HepG2 (cell line): Measurements from ENCODE around the gene TRIM25. TPM values are rescaled to one million over a fixed set of nuclear protein-coding genes. Genes with fewer than 3 reads are reported as not detected.
A peak's percentile ranks its signal among the peaks of the same experiment; 100 is the strongest.

Experiments
- CENPX ChIP-seq: sonication (generic); formaldehyde crosslinking; IDR thresholded peaks from 2 replicates; pipeline ENCODE4 v1.9.0; 2021; ENCODE audit warnings: mild to moderate bottlenecking, missing genetic modification reagents, moderate library complexity
- HOXA7 ChIP-seq: sonication (generic); formaldehyde crosslinking; IDR thresholded peaks from 2 replicates; pipeline ENCODE4 v1.8.1; 2022; ENCODE audit warnings: mild to moderate bottlenecking, missing genetic modification reagents, moderate library complexity
- KLF16 ChIP-seq, 2 experiments: sonication (generic) in 1 of 2; formaldehyde crosslinking in 1 of 2; IDR thresholded peaks; 2 replicates each; pipeline versions ENCODE4 v1.6.1 to v1.8.0; 2016 to 2023; ENCODE audit warnings: missing genetic modification reagents in 2 of 2, missing compliant biosample characterization in 1 of 2
- MEIS1 ChIP-seq: sonication (generic); formaldehyde crosslinking; IDR thresholded peaks from 2 replicates; pipeline ENCODE4 v1.9.0; 2021; ENCODE audit warnings: mild to moderate bottlenecking, missing genetic modification reagents, moderate library complexity, borderline replicate concordance
- MTA3 ChIP-seq: sonication (generic); formaldehyde crosslinking; IDR thresholded peaks from 2 replicates; pipeline ENCODE4 v1.4.0; 2020; ENCODE audit warnings: missing genetic modification reagents
- NFIB ChIP-seq: sonication (generic); formaldehyde crosslinking; IDR thresholded peaks from 2 replicates; pipeline ENCODE4 v1.9.0; 2021; ENCODE audit warnings: missing genetic modification reagents, mild to moderate bottlenecking, borderline replicate concordance
- NONO ChIP-seq, 2 experiments: fragments of 450-650 bp in 1 of 2; sonication (generic) in 1 of 2; formaldehyde crosslinking in 1 of 2; IDR thresholded peaks in 1 of 2; conservative IDR thresholded peaks in 1 of 2; 2 replicates each; pipeline versions ENCODE4 v1.6.1 to v1.8.0; 2017 to 2022; ENCODE audit warnings: mild to moderate bottlenecking in 1 of 2, missing genetic modification reagents in 1 of 2, moderate library complexity in 1 of 2
- NPAS2 ChIP-seq: sonication (generic); formaldehyde crosslinking; IDR thresholded peaks from 2 replicates; pipeline ENCODE4 v1.8.0; 2022; ENCODE audit warnings: mild to moderate bottlenecking, missing genetic modification reagents, borderline replicate concordance
- SP2 ChIP-seq: sonication (generic); formaldehyde crosslinking; IDR thresholded peaks from 2 replicates; pipeline ENCODE4 v1.5.1; 2020; ENCODE audit warnings: mild to moderate bottlenecking, missing genetic modification reagents
- TBP ChIP-seq: sonication (generic); formaldehyde crosslinking; IDR thresholded peaks from 2 replicates; pipeline ENCODE4 v1.5.0; 2020; ENCODE audit warnings: missing genetic modification reagents
- U2AF2 ChIP-seq: fragments of 200-400 bp; formaldehyde crosslinking; IDR thresholded peaks from 2 replicates; pipeline ENCODE4 v1.6.1; 2017; ENCODE audit warnings: low read depth, mild to moderate bottlenecking, low read length
- ZFP36L2 ChIP-seq: sonication (generic); formaldehyde crosslinking; IDR thresholded peaks from 2 replicates; pipeline ENCODE4 v1.4.0; 2020; ENCODE audit warnings: missing genetic modification reagents
- ZNF12 ChIP-seq: sonication (generic); formaldehyde crosslinking; IDR thresholded peaks from 2 replicates; pipeline ENCODE4 v1.5.0; 2020; ENCODE audit warnings: missing genetic modification reagents
- ZNF570 ChIP-seq: sonication (generic); formaldehyde crosslinking; IDR thresholded peaks from 2 replicates; pipeline ENCODE4 v1.4.0; 2020; ENCODE audit warnings: mild to moderate bottlenecking, missing genetic modification reagents, borderline replicate concordance
- ZNF598 ChIP-seq: sonication (generic); formaldehyde crosslinking; IDR thresholded peaks from 2 replicates; pipeline ENCODE4 v1.5.1; 2020; ENCODE audit warnings: mild to moderate bottlenecking, missing genetic modification reagents, borderline replicate concordance
- ZNF652 ChIP-seq: IDR thresholded peaks from 2 replicates; pipeline ENCODE4 v1.6.1; 2016; ENCODE audit warnings: low read depth, borderline replicate concordance
- ZNF780A ChIP-seq: sonication (generic); formaldehyde crosslinking; IDR thresholded peaks from 2 replicates; pipeline ENCODE4 v1.8.0; 2022; ENCODE audit warnings: mild to moderate bottlenecking, missing genetic modification reagents, moderate library complexity
- polyA plus RNA-seq, 8 experiments: library from polyadenylated mRNA; depleted of rRNA in 3 of 8; stranded (reverse) in 7 of 8; unstranded in 1 of 8; fragments of >200 nt; fragmentation: Illumina TruSeq in 4 of 8; extraction: Trizol in 4 of 8; gene quantifications; 2 replicates each; pipeline versions ENCODE4 v1.2.1 to v1.2.3, GENCODE V29; 2011 to 2016; ENCODE audit warnings: low read depth in 4 of 8, missing spikeins in 1 of 8, mixed read lengths in 1 of 8; ENCODE audit not compliant: insufficient read depth in 1 of 8
- total RNA-seq, 5 experiments: library from RNA; depleted of rRNA; stranded (reverse); fragments of >200 nt; fragmentation: Illumina TruSeq; extraction: Trizol; gene quantifications; 2 replicates each; pipeline ENCODE4 v1.2.3, GENCODE V29; 2016; ENCODE audit warnings: low read depth in 1 of 5
- TF ChIP-seq, protein P1 (sequence below): sonication (generic); formaldehyde crosslinking; IDR thresholded peaks from 2 replicates; pipeline ENCODE4 v1.5.0; 2020; ENCODE audit warnings: missing genetic modification reagents
- TF ChIP-seq, protein P2 (sequence below): sonication (generic); formaldehyde crosslinking; IDR thresholded peaks from 2 replicates; pipeline ENCODE4 v1.5.0; 2020; ENCODE audit warnings: missing genetic modification reagents
- TF ChIP-seq, protein P3 (sequence below): IDR thresholded peaks from 2 replicates; pipeline ENCODE4 v1.6.1; 2016; ENCODE audit warnings: missing biosample characterization, missing genetic modification reagents, low read depth
- TF ChIP-seq, protein P4 (sequence below): sonication (generic); formaldehyde crosslinking; IDR thresholded peaks from 2 replicates; pipeline ENCODE4 v1.4.0; 2020; ENCODE audit warnings: missing genetic modification reagents, mild to moderate bottlenecking, borderline replicate concordance
- TF ChIP-seq, protein P5 (sequence below): sonication (generic); formaldehyde crosslinking; IDR thresholded peaks from 2 replicates; pipeline ENCODE4 v1.8.1; 2023; ENCODE audit warnings: mild to moderate bottlenecking, missing genetic modification reagents

The TRIM25 gene
- total and polyA plus RNA-seq, 2 of the 13 experiments (the other 11 are each of a cell fraction or from before 2014, with no cell fraction given) = 30.8 to 42.2 TPM

DNA sequence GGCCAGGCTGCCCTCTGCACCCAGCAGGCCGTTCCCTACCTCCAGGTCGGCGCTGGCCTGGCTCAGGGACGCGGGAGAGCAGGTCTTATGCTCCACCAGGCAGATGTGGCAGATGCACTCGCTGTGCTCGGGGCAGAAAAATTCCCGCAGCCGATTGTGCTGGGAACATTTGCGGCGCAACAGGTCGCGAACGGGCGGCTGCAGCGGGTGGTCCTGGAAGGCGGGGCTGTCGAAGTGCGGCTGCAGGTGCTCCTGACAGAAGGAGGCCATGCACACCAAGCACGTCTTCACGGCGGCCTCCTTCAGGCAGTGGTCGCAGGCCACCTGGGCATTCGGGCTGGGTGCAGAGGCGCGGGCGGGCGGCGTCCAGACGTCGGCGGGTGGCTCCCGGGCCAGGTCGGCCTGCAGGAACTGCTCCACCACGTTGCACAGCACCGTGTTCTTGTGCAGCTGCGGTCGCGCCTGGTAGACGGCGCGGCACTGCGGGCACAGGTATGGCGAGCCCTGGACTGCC, 439 bp downstream of the TRIM25 start (continued):
- peak in 1 of 2 experiments; percentile 52; a peak in 1 of 4 replicates for TF ChIP-seq KLF16 (CRISPR knock-in tag; IDR thresholded peaks at IDR 0.05)
- TF ChIP-seq U2AF2 = no peak
- 0 out of 2 replicates have a peak, but pooled peaks have one; percentile 32 for TF ChIP-seq HOXA7 (CRISPR knock-in tag)
- no peak for TF ChIP-seq ZNF570 (CRISPR knock-in tag)
- TF ChIP-seq ZNF598 (CRISPR knock-in tag) = no peak
- TF ChIP-seq MTA3 (CRISPR knock-in tag) = no peak
- TF ChIP-seq, protein P1, sequence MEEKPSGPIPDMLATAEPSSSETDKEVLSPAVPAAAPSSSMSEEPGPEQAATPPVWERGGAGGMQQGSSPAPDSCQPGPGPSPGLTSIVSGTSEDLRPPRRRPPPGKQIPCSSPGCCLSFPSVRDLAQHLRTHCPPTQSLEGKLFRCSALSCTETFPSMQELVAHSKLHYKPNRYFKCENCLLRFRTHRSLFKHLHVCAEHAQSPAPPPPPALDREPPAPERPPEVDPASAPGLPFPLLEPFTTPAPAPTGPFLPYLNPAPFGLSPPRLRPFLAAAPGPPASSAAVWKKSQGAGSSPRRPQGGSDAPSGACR (CRISPR knock-in tag) = no peak
- TF ChIP-seq, protein P2, sequence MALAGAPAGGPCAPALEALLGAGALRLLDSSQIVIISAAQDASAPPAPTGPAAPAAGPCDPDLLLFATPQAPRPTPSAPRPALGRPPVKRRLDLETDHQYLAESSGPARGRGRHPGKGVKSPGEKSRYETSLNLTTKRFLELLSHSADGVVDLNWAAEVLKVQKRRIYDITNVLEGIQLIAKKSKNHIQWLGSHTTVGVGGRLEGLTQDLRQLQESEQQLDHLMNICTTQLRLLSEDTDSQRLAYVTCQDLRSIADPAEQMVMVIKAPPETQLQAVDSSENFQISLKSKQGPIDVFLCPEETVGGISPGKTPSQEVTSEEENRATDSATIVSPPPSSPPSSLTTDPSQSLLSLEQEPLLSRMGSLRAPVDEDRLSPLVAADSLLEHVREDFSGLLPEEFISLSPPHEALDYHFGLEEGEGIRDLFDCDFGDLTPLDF = no peak
- TF ChIP-seq, protein P3, sequence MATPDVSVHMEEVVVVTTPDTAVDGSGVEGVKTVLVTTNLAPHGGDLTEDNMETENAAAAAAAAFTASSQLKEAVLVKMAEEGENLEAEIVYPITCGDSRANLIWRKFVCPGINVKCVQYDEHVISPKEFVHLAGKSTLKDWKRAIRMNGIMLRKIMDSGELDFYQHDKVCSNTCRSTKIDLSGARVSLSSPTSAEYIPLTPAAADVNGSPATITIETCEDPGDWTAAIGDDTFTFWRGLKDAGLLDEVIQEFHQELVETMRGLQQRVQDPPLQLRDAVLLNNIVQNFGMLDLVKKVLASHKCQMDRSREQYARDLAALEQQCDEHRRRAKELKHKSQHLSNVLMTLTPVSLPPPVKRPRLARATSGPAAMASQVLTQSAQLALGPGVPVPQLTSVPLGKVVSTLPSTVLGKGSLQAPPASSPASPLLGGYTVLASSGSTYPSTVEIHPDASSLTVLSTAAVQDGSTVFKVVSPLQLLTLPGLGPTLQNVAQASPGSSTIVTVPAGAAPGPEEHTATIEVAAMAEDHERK (CRISPR knock-in tag) = no peak
- TF ChIP-seq, protein P4, sequence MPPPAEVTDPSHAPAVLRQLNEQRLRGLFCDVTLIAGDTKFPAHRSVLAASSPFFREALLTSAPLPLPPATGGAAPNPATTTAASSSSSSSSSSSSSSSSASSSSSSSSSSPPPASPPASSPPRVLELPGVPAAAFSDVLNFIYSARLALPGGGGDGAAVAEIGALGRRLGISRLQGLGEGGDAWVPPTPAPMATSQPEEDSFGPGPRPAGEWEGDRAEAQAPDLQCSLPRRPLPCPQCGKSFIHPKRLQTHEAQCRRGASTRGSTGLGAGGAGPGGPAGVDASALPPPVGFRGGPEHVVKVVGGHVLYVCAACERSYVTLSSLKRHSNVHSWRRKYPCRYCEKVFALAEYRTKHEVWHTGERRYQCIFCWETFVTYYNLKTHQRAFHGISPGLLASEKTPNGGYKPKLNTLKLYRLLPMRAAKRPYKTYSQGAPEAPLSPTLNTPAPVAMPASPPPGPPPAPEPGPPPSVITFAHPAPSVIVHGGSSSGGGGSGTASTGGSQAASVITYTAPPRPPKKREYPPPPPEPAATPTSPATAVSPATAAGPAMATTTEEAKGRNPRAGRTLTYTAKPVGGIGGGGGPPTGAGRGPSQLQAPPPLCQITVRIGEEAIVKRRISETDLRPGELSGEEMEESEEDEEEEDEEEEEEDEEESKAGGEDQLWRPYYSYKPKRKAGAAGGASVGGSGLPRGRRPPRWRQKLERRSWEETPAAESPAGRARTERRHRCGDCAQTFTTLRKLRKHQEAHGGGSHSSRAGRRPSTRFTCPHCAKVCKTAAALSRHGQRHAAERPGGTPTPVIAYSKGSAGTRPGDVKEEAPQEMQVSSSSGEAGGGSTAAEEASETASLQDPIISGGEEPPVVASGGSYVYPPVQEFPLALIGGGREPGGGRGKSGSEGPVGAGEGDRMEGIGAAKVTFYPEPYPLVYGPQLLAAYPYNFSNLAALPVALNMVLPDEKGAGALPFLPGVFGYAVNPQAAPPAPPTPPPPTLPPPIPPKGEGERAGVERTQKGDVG (CRISPR knock-in tag) = no peak
- no peak for TF ChIP-seq NONO (IDR thresholded peaks at IDR 0.05)
- TF ChIP-seq NONO (CRISPR knock-in tag; conservative IDR thresholded peaks at IDR 0.05) = no peak; the same call in 1 of the 2 replicates
- no peak for TF ChIP-seq ZNF652 (CRISPR knock-in tag)
- TF ChIP-seq ZNF12 = no peak
- TF ChIP-seq, protein P5, sequence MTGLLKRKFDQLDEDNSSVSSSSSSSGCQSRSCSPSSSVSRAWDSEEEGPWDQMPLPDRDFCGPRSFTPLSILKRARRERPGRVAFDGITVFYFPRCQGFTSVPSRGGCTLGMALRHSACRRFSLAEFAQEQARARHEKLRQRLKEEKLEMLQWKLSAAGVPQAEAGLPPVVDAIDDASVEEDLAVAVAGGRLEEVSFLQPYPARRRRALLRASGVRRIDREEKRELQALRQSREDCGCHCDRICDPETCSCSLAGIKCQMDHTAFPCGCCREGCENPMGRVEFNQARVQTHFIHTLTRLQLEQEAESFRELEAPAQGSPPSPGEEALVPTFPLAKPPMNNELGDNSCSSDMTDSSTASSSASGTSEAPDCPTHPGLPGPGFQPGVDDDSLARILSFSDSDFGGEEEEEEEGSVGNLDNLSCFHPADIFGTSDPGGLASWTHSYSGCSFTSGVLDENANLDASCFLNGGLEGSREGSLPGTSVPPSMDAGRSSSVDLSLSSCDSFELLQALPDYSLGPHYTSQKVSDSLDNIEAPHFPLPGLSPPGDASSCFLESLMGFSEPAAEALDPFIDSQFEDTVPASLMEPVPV (CRISPR knock-in tag) = no peak; the same call in 1 of the 2 replicates
- TF ChIP-seq NFIB (CRISPR knock-in tag) = peak; percentile 59; the same call in 1 of the 2 replicates
- TF ChIP-seq TBP (CRISPR knock-in tag) = no peak
- peak; percentile 50; the same call in 1 of the 2 replicates for TF ChIP-seq SP2
- no peak for TF ChIP-seq CENPX
- TF ChIP-seq NPAS2 = no peak
- no peak; the same call in 1 of the 2 replicates for TF ChIP-seq ZNF780A (CRISPR knock-in tag)
- no peak for TF ChIP-seq ZFP36L2
- TF ChIP-seq MEIS1 (CRISPR knock-in tag) = no peak
